Colonic mucosa (tissue), 4 donors: ENCODE data around the gene DPF3. TPM values are rescaled to one million over a fixed set of nuclear protein-coding genes. Genes with fewer than 3 reads are reported as not detected.

Experiments
- DNase-seq: peaks from one replicate; pipeline ENCODE4 v3.0.0-alpha.2; 2020
- H3K27ac ChIP-seq: fragments of 200-600 bp; one replicate; pipeline ENCODE4 v1.8.0; 2021
- H3K27me3 ChIP-seq: fragments of 200-600 bp; one replicate; pipeline ENCODE4 v1.8.0; 2021
- H3K36me3 ChIP-seq: fragments of 200-600 bp; one replicate; pipeline ENCODE4 v1.8.0; 2021
- H3K4me1 ChIP-seq: fragments of 200-600 bp; one replicate; pipeline ENCODE4 v1.8.0; 2021; ENCODE audit warnings: mild to moderate bottlenecking
- H3K4me3 ChIP-seq: fragments of 200-600 bp; one replicate; pipeline ENCODE4 v1.8.0; 2021
- H3K9ac ChIP-seq, 2 donors: one replicate each; pipeline ENCODE4 v1.7.0; 2013; ENCODE audit warnings: control low read depth in 2 of 2, low read depth in 2 of 2, low read length in 2 of 2
- H3K9me3 ChIP-seq: fragments of 200-600 bp; one replicate; pipeline ENCODE4 v1.8.0; 2021
- CTCF ChIP-seq: fragments of 200-600 bp; IDR thresholded peaks from one replicate; pipeline ENCODE4 v1.8.0; 2022; ENCODE audit warnings: antibody characterized with exemption, mild to moderate bottlenecking
- intact Hi-C: fragments of 100-400 bp; cut with DNase I; formaldehyde crosslinking; loops from one replicate; pipeline ENCODE4 v1.14.1; 2022
- total RNA-seq, 2 donors: library from RNA; stranded (reverse); fragmentation: NEBNext Ultra II Directional in 1 of 2; extraction: Animal tissue kit (Norgen Biotek cat#: 25700) in 1 of 2; gene quantifications; one replicate each; pipeline ENCODE4 v1.2.1, GENCODE V29; 2021
- donor health status: healthy.
- donor health status: DM: no; HTN: no; CAD: no.
- donor health status: DM: no; HTN: no; CAD: no.

DPF3 gene
- total RNA-seq, 2 donors from 2014 or later, result 6.7 to 14.0 TPM

DNA sequence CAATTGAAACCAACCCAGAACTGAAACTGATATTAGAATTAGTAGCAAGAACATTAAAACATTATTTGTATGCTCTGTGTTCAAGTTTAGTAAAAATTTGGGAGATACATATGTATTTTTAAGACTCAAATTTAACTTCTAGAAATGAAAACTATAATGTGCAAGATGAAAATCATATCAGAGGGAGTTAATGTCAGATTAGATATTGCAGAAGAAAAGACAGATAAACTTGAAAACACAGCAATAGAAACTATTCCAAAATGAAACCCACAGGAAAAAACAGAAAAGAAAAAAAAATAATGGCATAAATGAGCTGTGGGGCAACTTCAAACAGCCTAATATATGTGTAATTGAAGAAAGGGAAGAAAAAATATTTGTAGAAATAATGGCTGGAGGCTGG, 134.9 kb downstream of the DPF3 start:
- no peak for TF ChIP-seq CTCF
- no peak overlapping the region for H3K4me3 ChIP-seq
- H3K9me3 ChIP-seq, result no peaks in the 10 kb centered on the region
- no peaks in the 10 kb centered on the region for H3K36me3 ChIP-seq
- H3K27ac ChIP-seq, result no peak overlapping the region
- intact Hi-C loops, result no loop called here
- H3K27me3 ChIP-seq, result no peaks in the 10 kb centered on the region
- H3K9ac ChIP-seq, result no peak overlapping the region
- no peak for DNase-seq
- H3K4me1 ChIP-seq, result no peaks in the 10 kb centered on the region

DNA sequence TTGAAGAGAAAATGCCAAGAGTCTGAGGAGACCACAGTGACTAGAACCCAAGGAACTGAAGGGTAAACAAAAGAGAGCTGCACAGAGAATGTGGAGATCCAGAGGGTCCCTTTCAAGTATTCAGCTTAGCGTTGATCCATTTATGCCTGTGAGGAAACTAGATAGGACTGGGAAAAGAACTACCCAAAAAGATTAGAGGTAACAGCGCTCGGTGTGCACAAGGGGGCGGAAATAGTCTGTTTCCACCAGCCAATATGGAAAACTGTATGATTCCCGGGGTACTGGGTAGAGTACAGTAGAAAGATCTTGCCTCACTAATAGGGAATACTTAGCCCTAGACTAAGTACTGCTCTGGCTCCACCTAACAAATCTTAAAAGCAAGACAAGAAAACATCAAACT, 135.5 kb downstream of the DPF3 start:
- no peak overlapping the region for H3K27ac ChIP-seq
- H3K4me3 ChIP-seq, result no peak overlapping the region
- H3K9ac ChIP-seq, result no peak overlapping the region
- H3K27me3 ChIP-seq, result no peaks in the 10 kb centered on the region
- no peak for TF ChIP-seq CTCF
- no peaks in the 10 kb centered on the region for H3K9me3 ChIP-seq
- H3K36me3 ChIP-seq, result no peaks in the 10 kb centered on the region
- peak; percentile 3 for DNase-seq
- no peaks in the 10 kb centered on the region for H3K4me1 ChIP-seq
- intact Hi-C loops, result no loop called here

- Histone ChIP-seq H3K27ac (no peak overlapping the region), H3K9me3 (no peaks in the 10 kb centered on the region), H3K4me3 (no peak overlapping the region), H3K27me3 (no peaks in the 10 kb centered on the region), H3K9ac (no peak overlapping the region), H3K4me1 (no peaks in the 10 kb centered on the region), H3K36me3 (no peaks in the 10 kb centered on the region)
- peak; percentile 4 for DNase-seq
- intact Hi-C loops, result no loop called here
- no peak for TF ChIP-seq CTCF
Measured at GRCh38 chr14:72756967-72757366, 136.9 kb downstream of the DPF3 start.

DNA sequence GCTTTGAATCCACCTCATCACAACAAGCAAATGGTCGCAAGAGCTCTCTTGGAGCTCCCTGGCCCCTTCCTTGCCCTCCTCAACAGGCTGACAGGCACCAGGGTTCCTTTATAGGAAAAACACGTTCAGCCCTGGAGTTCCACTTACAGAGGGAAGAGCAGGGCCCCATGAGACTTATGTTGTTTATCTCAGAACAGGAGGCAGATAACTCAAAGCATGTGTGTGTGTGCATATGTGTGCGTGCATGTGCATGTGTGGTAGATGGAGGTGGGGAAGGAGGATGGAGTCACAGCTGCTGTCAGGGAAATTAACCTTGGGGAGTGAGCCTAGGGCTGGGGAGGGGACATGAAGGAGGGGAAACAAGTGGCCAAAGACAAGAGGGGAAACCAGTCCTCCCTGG, 138.1 kb downstream of the DPF3 start:
- intact Hi-C loops, result no loop called here
- DNase-seq, result peak; percentile 7
- Histone ChIP-seq H3K36me3 (no peaks in the 10 kb centered on the region), H3K27ac (no peak overlapping the region), H3K4me3 (no peak overlapping the region), H3K9ac (no peak overlapping the region), H3K4me1 (no peaks in the 10 kb centered on the region), H3K27me3 (no peaks in the 10 kb centered on the region), H3K9me3 (no peaks in the 10 kb centered on the region)
- TF ChIP-seq CTCF, result no peak

GRCh38 chr14:72754949-72755348, 139.0 kb downstream of the DPF3 start:
- Histone ChIP-seq H3K4me1 (no peaks in the 10 kb centered on the region), H3K9ac (no peak overlapping the region), H3K27ac (no peak overlapping the region), H3K27me3 (no peaks in the 10 kb centered on the region), H3K9me3 (no peaks in the 10 kb centered on the region), H3K36me3 (no peaks in the 10 kb centered on the region), H3K4me3 (no peak overlapping the region)
- intact Hi-C loops, result no loop called here
- peak; percentile 7 for DNase-seq
- no peak for TF ChIP-seq CTCF

GRCh38 chr14:72753879-72754400, 140.0 kb downstream of the DPF3 start:
- H3K4me1 ChIP-seq, result no peaks in the 10 kb centered on the region
- peak; percentile 13 for DNase-seq
- H3K4me3 ChIP-seq, result no peak overlapping the region
- H3K36me3 ChIP-seq, result no peaks in the 10 kb centered on the region
- no peak overlapping the region for H3K27ac ChIP-seq
- no peaks in the 10 kb centered on the region for H3K9me3 ChIP-seq
- no peaks in the 10 kb centered on the region for H3K27me3 ChIP-seq
- intact Hi-C loops, result no loop called here
- no peak overlapping the region for H3K9ac ChIP-seq
- no peak for TF ChIP-seq CTCF
